HEK293 (cell line): Measurements from ENCODE around the gene GPR84.
"Not testable (repeated sequence)": the region's sequence is repeated elsewhere in the genome, so short reads cannot be mapped to it uniquely, and the experiment has no call there.

Experiments
- CTCF ChIA-PET: fragments of 350-600 bp; formaldehyde crosslinking; extraction: SDS; loops from one replicate; lab custom pipeline; 2021; ENCODE audit warnings: antibody characterized with exemption; lab: Yijun Ruan, JAX
- POLR2A ChIA-PET: fragments of 300-600 bp; formaldehyde crosslinking; extraction: SDS; loops from one replicate; lab custom pipeline; 2020; ENCODE audit warnings: antibody characterized with exemption, inconsistent platforms; lab: Yijun Ruan, JAX
- H3K27ac ChIP-seq: fragments of 200-500 bp; sonication (Bioruptor generic); 2 replicates; pipeline ENCODE4 v1.5.1; 2014; ENCODE audit warnings: low read depth, low read length, control low read depth, inconsistent platforms; ENCODE audit errors: extremely low read depth
- H3K36me3 ChIP-seq, 2 experiments: fragments of 200-500 bp in 1 of 2; sonication (Bioruptor generic) in 1 of 2; 1 replicate in 1 of 2; 2 replicates in 1 of 2; pipeline ENCODE4 v1.5.1; 2014 to 2017; ENCODE audit warnings: inconsistent platforms in 2 of 2, low read length in 2 of 2; ENCODE audit not compliant: control insufficient read depth in 2 of 2, insufficient read depth in 1 of 2
- H3K4me1 ChIP-seq: fragments of 200-500 bp; sonication (Bioruptor generic); 2 replicates; pipeline ENCODE4 v1.5.1; 2014; ENCODE audit warnings: mild to moderate bottlenecking, low read length, inconsistent platforms; ENCODE audit not compliant: control insufficient read depth, insufficient read depth
- H3K4me3 ChIP-seq: 2 replicates; pipeline ENCODE4 v1.5.1; 2011; ENCODE audit warnings: low read depth, mild to moderate bottlenecking, control low read depth, low read length, moderate library complexity
- H3K9me3 ChIP-seq: fragments of 200-500 bp; sonication (Bioruptor generic); 2 replicates; pipeline ENCODE4 v1.5.1; 2014; ENCODE audit warnings: low read depth, low read length, inconsistent platforms; ENCODE audit not compliant: control insufficient read depth, insufficient read depth
- EGR2 ChIP-seq: fragments of 450-650 bp; formaldehyde crosslinking; IDR thresholded peaks from 2 replicates; pipeline ENCODE4 v1.5.1; 2016; ENCODE audit warnings: low read depth, missing biosample characterization, missing genetic modification characterization
- GLIS1 ChIP-seq: fragments of 450-650 bp; formaldehyde crosslinking; IDR thresholded peaks from 2 replicates; pipeline ENCODE4 v1.5.1; 2016; ENCODE audit warnings: missing biosample characterization, missing genetic modification characterization
- KLF9 ChIP-seq: fragments of 450-650 bp; formaldehyde crosslinking; IDR thresholded peaks from 2 replicates; pipeline ENCODE4 v1.5.1; 2016; ENCODE audit warnings: missing biosample characterization, missing genetic modification characterization, low read depth
- OSR2 ChIP-seq: fragments of 450-650 bp; formaldehyde crosslinking; IDR thresholded peaks from 2 replicates; pipeline ENCODE4 v1.5.1; 2016; ENCODE audit warnings: missing biosample characterization, missing genetic modification characterization
- SCRT1 ChIP-seq: fragments of 450-650 bp; formaldehyde crosslinking; IDR thresholded peaks from 2 replicates; pipeline ENCODE4 v1.5.1; 2016; ENCODE audit warnings: missing biosample characterization, missing genetic modification characterization, borderline replicate concordance
- SP2 ChIP-seq: fragments of 450-650 bp; formaldehyde crosslinking; IDR thresholded peaks from 2 replicates; pipeline ENCODE4 v1.5.1; 2016; ENCODE audit warnings: missing biosample characterization, missing genetic modification characterization
- ZFHX2 ChIP-seq: fragments of 450-650 bp; formaldehyde crosslinking; conservative IDR thresholded peaks from 2 replicates; pipeline ENCODE4 v1.5.1; 2016; ENCODE audit warnings: missing biosample characterization, missing genetic modification characterization
- ZFP37 ChIP-seq: fragments of 450-650 bp; formaldehyde crosslinking; IDR thresholded peaks from 2 replicates; pipeline ENCODE4 v1.5.1; 2016; ENCODE audit warnings: missing biosample characterization, missing genetic modification characterization
- ZIC2 ChIP-seq: fragments of 450-650 bp; formaldehyde crosslinking; IDR thresholded peaks from 2 replicates; pipeline ENCODE4 v1.5.1; 2016; ENCODE audit warnings: missing biosample characterization, missing genetic modification characterization
- ZNF121 ChIP-seq: fragments of 450-650 bp; formaldehyde crosslinking; IDR thresholded peaks from 2 replicates; pipeline ENCODE4 v1.5.1; 2016; ENCODE audit warnings: missing biosample characterization, missing genetic modification characterization
- ZNF24 ChIP-seq: fragments of 450-650 bp; formaldehyde crosslinking; IDR thresholded peaks from 2 replicates; pipeline ENCODE4 v1.5.1; 2016; ENCODE audit warnings: missing biosample characterization, missing genetic modification characterization
- ZNF341 ChIP-seq: fragments of 450-650 bp; formaldehyde crosslinking; IDR thresholded peaks from 2 replicates; pipeline ENCODE4; 2016; ENCODE audit warnings: low read depth, missing biosample characterization, missing genetic modification characterization
- ZNF561 ChIP-seq: fragments of 450-650 bp; IDR thresholded peaks from 2 replicates; pipeline ENCODE4 v1.5.1; 2018; ENCODE audit warnings: missing biosample characterization, missing genetic modification characterization, borderline replicate concordance
- ZNF596 ChIP-seq: fragments of 450-650 bp; IDR thresholded peaks from 2 replicates; pipeline ENCODE4 v1.5.0; 2018; ENCODE audit warnings: missing biosample characterization, mild to moderate bottlenecking, missing genetic modification characterization, moderate library complexity
- ZNF600 ChIP-seq: fragments of 450-650 bp; formaldehyde crosslinking; IDR thresholded peaks from 2 replicates; pipeline ENCODE4 v1.5.1; 2016; ENCODE audit warnings: missing biosample characterization, missing genetic modification characterization
- ZNF629 ChIP-seq: fragments of 450-650 bp; formaldehyde crosslinking; IDR thresholded peaks from 2 replicates; pipeline ENCODE4 v1.5.1; 2017; ENCODE audit warnings: missing biosample characterization, missing genetic modification characterization
- ZNF830 ChIP-seq: fragments of 450-650 bp; IDR thresholded peaks from 2 replicates; pipeline ENCODE4 v1.5.0; 2018; ENCODE audit warnings: missing biosample characterization, missing genetic modification characterization, low read depth, mild to moderate bottlenecking, moderate library complexity
- ZSCAN30 ChIP-seq: fragments of 450-650 bp; IDR thresholded peaks from 2 replicates; pipeline ENCODE4 v1.5.1; 2018; ENCODE audit warnings: missing biosample characterization, mild to moderate bottlenecking, missing genetic modification characterization, moderate library complexity
- TF ChIP-seq, protein P1 (sequence below): fragments of 450-650 bp; formaldehyde crosslinking; IDR thresholded peaks from 2 replicates; pipeline ENCODE4 v1.5.1; 2016; ENCODE audit warnings: missing biosample characterization, missing genetic modification characterization
- TF ChIP-seq, protein P2 (sequence below): fragments of 450-650 bp; formaldehyde crosslinking; IDR thresholded peaks from 2 replicates; pipeline ENCODE4 v1.5.1; 2016; ENCODE audit warnings: missing biosample characterization, missing genetic modification characterization
- TF ChIP-seq, protein P3 (sequence below): fragments of 450-650 bp; formaldehyde crosslinking; IDR thresholded peaks from 2 replicates; pipeline ENCODE4 v1.5.1; 2016; ENCODE audit warnings: missing biosample characterization, missing genetic modification characterization
- TF ChIP-seq, protein P4 (sequence below): fragments of 450-650 bp; formaldehyde crosslinking; IDR thresholded peaks from 2 replicates; pipeline ENCODE4 v1.5.1; 2016; ENCODE audit warnings: missing biosample characterization, missing genetic modification characterization

GPR84 gene

DNA sequence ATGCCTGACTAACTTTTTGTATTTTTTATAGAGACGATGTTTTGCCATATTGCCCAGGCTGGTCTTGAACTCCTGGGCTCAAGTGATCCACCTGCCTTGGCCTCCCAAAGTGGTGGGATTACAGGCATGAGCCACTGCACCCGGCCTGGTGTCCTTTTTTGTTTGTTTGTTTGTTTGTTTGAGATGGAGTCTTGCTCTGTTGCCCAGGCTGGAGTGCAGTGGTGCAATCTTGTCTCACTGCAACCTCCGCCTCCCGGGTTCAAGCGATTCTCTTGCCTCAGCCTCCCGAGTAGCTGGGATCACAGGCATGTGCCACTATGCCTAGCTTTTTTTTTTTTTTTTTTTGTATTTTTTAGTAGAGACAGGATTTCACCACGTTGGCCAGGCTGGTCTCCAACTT, 10.0 kb downstream of the GPR84 start:
- H3K27ac ChIP-seq, H3K9me3 ChIP-seq, H3K4me3 ChIP-seq: not testable (repeated sequence)
- ChIA-PET CTCF (interaction anchor here (0.5 to 2.8 kb wide), 5 partner anchors 8 to 45 kb away, joined by 4 to 17 read pairs (median 7); no protein-coding TSS in a partner anchor), POLR2A (interaction anchor here (0.6 to 0.7 kb wide), 2 partner anchors 62 to 82 kb away, joined by 3 to 4 read pairs; no protein-coding TSS in a partner anchor)
- Histone ChIP-seq H3K4me1 (peaks cover 23% of the 10 kb centered on the region), H3K36me3 (peaks cover 0 to 23% of the 10 kb centered on the region in 2 experiments; a peak in 1 of 3 replicates)
- peak; percentile 87 for TF ChIP-seq ZNF121 (tag by site-specific recombination)

DNA sequence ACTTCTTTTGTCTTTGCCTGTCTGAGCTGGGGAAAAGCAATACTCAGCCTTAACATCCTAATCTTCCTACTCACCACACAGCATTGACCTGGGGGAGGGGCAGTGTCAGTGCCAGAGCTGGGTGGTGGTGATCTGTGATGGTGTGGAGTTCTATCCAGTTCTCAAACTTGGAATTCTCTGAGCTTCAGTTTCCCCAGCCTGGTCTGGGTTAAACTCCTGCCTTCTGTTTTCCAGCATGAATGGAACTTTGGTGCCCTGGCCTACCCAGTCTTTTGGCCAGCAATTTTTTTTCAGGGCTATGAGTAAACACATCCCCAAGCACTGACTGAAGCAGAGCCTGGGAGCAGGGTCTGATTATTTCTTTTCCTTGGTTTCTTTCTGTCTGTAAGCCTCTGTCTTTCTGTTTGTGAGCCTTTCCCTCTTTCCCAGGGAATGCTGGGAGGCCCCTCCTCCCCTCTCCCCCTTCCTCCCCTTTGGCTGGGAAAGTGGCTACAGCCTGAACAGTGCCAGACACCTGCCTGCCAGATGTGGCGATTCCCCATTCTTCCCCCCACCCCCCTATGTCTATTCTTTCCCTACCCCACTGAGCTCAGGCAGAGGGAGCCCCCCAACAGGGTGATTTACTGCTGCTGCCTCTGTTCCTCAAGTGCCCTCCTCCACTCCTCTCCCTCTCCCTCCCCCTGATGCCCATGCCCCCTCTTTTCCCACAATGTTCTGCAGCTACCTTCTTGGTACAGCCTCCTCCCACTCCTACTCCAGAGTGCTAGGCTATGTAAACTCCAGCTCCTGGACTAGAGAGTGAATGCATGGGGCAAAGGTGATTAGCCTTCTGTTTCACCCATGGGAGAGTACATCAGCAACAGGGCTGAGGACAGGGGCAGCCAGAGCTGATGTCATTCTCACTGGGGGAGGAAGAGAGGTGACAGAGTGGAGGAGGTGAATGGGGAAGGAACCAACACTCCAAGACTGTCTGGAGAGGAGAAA, 11.1 kb downstream of the GPR84 start:
- peaks cover 21% of the 10 kb centered on the region for H3K4me1 ChIP-seq
- no peaks in the 10 kb centered on the region for H3K9me3 ChIP-seq
- H3K27ac ChIP-seq, result peak overlapping the region; percentile 71
- ChIA-PET CTCF (interaction anchor here (0.5 to 3.0 kb wide), 13 partner anchors 9 to 323 kb away, joined by 3 to 17 read pairs (median 5); no protein-coding TSS in a partner anchor), POLR2A (interaction anchor here (0.6 to 2.0 kb wide), 10 partner anchors 11 to 381 kb away, joined by 3 to 10 read pairs (median 4); partner anchors contain the start of genes CBX5, COPZ1 and HNRNPA1)
- H3K4me3 ChIP-seq, result no peak overlapping the region
- H3K36me3 ChIP-seq, result peaks cover 4 to 32% of the 10 kb centered on the region in 2 experiments
- TF ChIP-seq, protein P1, sequence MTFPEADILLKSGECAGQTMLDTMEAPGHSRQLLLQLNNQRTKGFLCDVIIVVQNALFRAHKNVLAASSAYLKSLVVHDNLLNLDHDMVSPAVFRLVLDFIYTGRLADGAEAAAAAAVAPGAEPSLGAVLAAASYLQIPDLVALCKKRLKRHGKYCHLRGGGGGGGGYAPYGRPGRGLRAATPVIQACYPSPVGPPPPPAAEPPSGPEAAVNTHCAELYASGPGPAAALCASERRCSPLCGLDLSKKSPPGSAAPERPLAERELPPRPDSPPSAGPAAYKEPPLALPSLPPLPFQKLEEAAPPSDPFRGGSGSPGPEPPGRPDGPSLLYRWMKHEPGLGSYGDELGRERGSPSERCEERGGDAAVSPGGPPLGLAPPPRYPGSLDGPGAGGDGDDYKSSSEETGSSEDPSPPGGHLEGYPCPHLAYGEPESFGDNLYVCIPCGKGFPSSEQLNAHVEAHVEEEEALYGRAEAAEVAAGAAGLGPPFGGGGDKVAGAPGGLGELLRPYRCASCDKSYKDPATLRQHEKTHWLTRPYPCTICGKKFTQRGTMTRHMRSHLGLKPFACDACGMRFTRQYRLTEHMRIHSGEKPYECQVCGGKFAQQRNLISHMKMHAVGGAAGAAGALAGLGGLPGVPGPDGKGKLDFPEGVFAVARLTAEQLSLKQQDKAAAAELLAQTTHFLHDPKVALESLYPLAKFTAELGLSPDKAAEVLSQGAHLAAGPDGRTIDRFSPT (tag by site-specific recombination), result peak; percentile 62; the same call in 1 of the 2 replicates
- TF ChIP-seq GLIS1 (tag by site-specific recombination), result peak; percentile 97
- peak; percentile 98 for TF ChIP-seq ZFHX2
- TF ChIP-seq ZNF561 (tag by site-specific recombination), result no peak
- peak; percentile 41; the same call in 1 of the 2 replicates for TF ChIP-seq SP2 (tag by site-specific recombination)
- no peak for TF ChIP-seq ZNF596
- TF ChIP-seq EGR2, result peak; percentile 99
- no peak for TF ChIP-seq KLF9 (tag by site-specific recombination)
- TF ChIP-seq, protein P2, sequence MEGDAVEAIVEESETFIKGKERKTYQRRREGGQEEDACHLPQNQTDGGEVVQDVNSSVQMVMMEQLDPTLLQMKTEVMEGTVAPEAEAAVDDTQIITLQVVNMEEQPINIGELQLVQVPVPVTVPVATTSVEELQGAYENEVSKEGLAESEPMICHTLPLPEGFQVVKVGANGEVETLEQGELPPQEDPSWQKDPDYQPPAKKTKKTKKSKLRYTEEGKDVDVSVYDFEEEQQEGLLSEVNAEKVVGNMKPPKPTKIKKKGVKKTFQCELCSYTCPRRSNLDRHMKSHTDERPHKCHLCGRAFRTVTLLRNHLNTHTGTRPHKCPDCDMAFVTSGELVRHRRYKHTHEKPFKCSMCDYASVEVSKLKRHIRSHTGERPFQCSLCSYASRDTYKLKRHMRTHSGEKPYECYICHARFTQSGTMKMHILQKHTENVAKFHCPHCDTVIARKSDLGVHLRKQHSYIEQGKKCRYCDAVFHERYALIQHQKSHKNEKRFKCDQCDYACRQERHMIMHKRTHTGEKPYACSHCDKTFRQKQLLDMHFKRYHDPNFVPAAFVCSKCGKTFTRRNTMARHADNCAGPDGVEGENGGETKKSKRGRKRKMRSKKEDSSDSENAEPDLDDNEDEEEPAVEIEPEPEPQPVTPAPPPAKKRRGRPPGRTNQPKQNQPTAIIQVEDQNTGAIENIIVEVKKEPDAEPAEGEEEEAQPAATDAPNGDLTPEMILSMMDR, result no peak
- peak; percentile 43; the same call in 1 of the 2 replicates for TF ChIP-seq SCRT1 (tag by site-specific recombination)
- peak; percentile 54; the same call in 1 of the 2 replicates for TF ChIP-seq ZFP37 (tag by site-specific recombination)
- TF ChIP-seq ZNF830 (tag by site-specific recombination), result no peak
- TF ChIP-seq ZNF600 (tag by site-specific recombination), result peak; percentile 90
- TF ChIP-seq, protein P3, sequence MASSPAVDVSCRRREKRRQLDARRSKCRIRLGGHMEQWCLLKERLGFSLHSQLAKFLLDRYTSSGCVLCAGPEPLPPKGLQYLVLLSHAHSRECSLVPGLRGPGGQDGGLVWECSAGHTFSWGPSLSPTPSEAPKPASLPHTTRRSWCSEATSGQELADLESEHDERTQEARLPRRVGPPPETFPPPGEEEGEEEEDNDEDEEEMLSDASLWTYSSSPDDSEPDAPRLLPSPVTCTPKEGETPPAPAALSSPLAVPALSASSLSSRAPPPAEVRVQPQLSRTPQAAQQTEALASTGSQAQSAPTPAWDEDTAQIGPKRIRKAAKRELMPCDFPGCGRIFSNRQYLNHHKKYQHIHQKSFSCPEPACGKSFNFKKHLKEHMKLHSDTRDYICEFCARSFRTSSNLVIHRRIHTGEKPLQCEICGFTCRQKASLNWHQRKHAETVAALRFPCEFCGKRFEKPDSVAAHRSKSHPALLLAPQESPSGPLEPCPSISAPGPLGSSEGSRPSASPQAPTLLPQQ (tag by site-specific recombination), result peak; percentile 29; the same call in 1 of the 2 replicates
- TF ChIP-seq, protein P4, sequence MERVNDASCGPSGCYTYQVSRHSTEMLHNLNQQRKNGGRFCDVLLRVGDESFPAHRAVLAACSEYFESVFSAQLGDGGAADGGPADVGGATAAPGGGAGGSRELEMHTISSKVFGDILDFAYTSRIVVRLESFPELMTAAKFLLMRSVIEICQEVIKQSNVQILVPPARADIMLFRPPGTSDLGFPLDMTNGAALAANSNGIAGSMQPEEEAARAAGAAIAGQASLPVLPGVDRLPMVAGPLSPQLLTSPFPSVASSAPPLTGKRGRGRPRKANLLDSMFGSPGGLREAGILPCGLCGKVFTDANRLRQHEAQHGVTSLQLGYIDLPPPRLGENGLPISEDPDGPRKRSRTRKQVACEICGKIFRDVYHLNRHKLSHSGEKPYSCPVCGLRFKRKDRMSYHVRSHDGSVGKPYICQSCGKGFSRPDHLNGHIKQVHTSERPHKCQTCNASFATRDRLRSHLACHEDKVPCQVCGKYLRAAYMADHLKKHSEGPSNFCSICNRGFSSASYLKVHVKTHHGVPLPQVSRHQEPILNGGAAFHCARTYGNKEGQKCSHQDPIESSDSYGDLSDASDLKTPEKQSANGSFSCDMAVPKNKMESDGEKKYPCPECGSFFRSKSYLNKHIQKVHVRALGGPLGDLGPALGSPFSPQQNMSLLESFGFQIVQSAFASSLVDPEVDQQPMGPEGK (tag by site-specific recombination), result peak; percentile 86
- peak; percentile 93 for TF ChIP-seq ZIC2 (tag by site-specific recombination)
- 0 out of 2 replicates have a peak, but pooled peaks have one; percentile 19 for TF ChIP-seq ZNF24 (tag by site-specific recombination)
- peak; percentile 92 for TF ChIP-seq OSR2 (tag by site-specific recombination)
- TF ChIP-seq ZNF629, result 0 out of 2 replicates have a peak, but pooled peaks have one; percentile 34
- TF ChIP-seq ZSCAN30 (tag by site-specific recombination), result 0 out of 2 replicates have a peak, but pooled peaks have one; percentile 34
- peak; percentile 71 for TF ChIP-seq ZNF341
